Panc1 (cell line): ENCODE results near the gene IRF7.

Source experiments
- CTCF ChIP-seq: fragments of 450-650 bp; IDR thresholded peaks from 2 replicates; pipeline ENCODE4 v1.5.1; 2017; ENCODE audit warnings: mild to moderate bottlenecking
- REST ChIP-seq, 2 experiments: IDR thresholded peaks; 2 replicates each; pipeline ENCODE4 v1.6.1; 2011 to 2012; ENCODE audit warnings: low read depth in 2 of 2, control low read depth in 1 of 2, low read length in 1 of 2, mild to moderate bottlenecking in 1 of 2, moderate library complexity in 1 of 2; ENCODE audit not compliant: insufficient read depth in 1 of 2
- SIN3A ChIP-seq: IDR thresholded peaks from 2 replicates; pipeline ENCODE4 v1.6.1; 2012; ENCODE audit warnings: low read depth, mild to moderate bottlenecking, low read length, moderate library complexity, borderline replicate concordance; ENCODE audit not compliant: insufficient read depth
- TCF7L2 ChIP-seq: IDR thresholded peaks from 2 replicates; pipeline ENCODE4 v1.6.1; 2011; ENCODE audit warnings: mild to moderate bottlenecking, low read depth, low read length, inconsistent platforms

GRCh38 chr11:609341-609811, 6.4 kb downstream of the IRF7 start:
- TF ChIP-seq CTCF (no peak), REST (IDR thresholded peaks at IDR 0.05; ENCODE audit: insufficient read depth in 1 of 2, low read depth in 2 of 2, low read length in 1 of 2) (no peak), SIN3A (no peak), TCF7L2 (no peak)
